Peyer's patch (tissue), 4 donors: ENCODE measurements around the gene KRTAP9-2. TPM values are rescaled to one million over a fixed set of nuclear protein-coding genes. Genes with fewer than 3 reads are reported as not detected.

ENCODE experiments used
- DNase-seq, 3 donors: peaks; one replicate each; pipeline ENCODE4 v3.0.0-alpha.2; 2017 to 2019
- H3K27ac ChIP-seq, 4 donors: fragments of 200-600 bp; sonication (generic); one replicate each; pipeline ENCODE4 v1.5.1; 2016 to 2019
- H3K27me3 ChIP-seq, 2 donors: fragments of 200-600 bp; sonication (generic); one replicate each; pipeline ENCODE4 v1.5.1; 2019
- H3K36me3 ChIP-seq, 3 donors: fragments of 200-600 bp; sonication (generic); one replicate each; pipeline ENCODE4 v1.5.1; 2016 to 2019
- H3K4me1 ChIP-seq, 4 donors: fragments of 200-600 bp; sonication (generic); one replicate each; pipeline ENCODE4 v1.5.1; 2016 to 2019
- H3K4me3 ChIP-seq, 4 donors: fragments of 200-600 bp; sonication (generic); 1 replicate in 3 of 4; 2 replicates in 1 of 4; pipeline ENCODE4 v1.5.1; 2016 to 2019; ENCODE audit warnings: mild to moderate bottlenecking in 1 of 4
- H3K9me3 ChIP-seq, 4 donors: fragments of 200-600 bp; sonication (generic); one replicate each; pipeline ENCODE4 v1.5.1; 2016 to 2019; ENCODE audit warnings: mild to moderate bottlenecking in 1 of 4
- POLR2A ChIP-seq, 2 donors: fragments of 450-650 bp; IDR thresholded peaks; one replicate each; pipeline ENCODE4 v1.5.1; 2017; ENCODE audit warnings: antibody characterized with exemption in 2 of 2, mild to moderate bottlenecking in 2 of 2, moderate library complexity in 2 of 2
- total RNA-seq, 4 donors: library from RNA; depleted of rRNA; stranded (reverse); fragments of >200 nt; gene quantifications; one replicate each; pipeline ENCODE4 v1.1.0, GENCODE V29; 2016
- TF ChIP-seq, protein P1 (sequence below), 6 experiments: fragments of 450-650 bp in 4 of 6; fragments of 200-600 bp in 2 of 6; sonication (generic) in 1 of 6; IDR thresholded peaks; one replicate each; pipeline ENCODE4 v1.5.1; 2017 to 2019; ENCODE audit warnings: antibody characterized with exemption in 6 of 6, mild to moderate bottlenecking in 3 of 6, moderate library complexity in 1 of 6

KRTAP9-2 gene
- total RNA-seq, 4 donors from 2014 or later: not detected

DNA sequence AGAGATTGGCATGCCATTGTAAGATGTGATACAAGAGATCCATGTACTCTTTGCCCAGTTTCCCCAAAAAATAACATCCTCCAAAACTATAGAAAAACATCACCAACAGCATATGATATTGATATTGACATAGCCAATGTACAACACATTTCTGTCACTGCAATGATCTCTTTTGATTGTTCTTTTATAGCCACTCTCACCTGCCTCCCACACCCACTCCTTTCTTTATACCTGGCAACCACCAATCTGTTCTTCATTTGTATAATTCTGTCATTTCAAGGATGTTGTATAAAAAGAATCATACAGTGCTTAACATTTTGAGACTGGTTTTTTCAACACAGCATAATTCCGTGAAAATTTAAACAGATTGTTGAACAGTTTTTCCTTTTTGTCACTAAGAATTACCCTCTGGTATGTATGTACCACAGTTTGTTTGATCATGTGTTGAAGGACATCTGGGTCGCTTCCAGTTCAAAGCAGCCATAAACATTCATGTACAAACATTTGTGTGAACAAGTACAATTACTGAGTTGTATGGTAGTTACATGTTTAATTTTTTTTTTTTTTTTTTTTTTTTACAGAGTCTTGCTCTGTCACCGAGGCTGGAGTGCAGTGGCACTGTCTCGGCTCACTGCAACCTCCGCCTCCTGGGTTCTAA lies 26.9 kb upstream of the KRTAP9-2 start:
- Histone ChIP-seq H3K4me1 (no peaks in the 10 kb centered on the region), H3K27me3 (no peaks in the 10 kb centered on the region), H3K36me3 (no peaks in the 10 kb centered on the region), H3K27ac (no peak overlapping the region), H3K9me3 (no peaks in the 10 kb centered on the region), H3K4me3 (no peak overlapping the region)
- no peak for TF ChIP-seq POLR2A (IDR thresholded peaks at IDR 0.05)
- TF ChIP-seq, protein P1, sequence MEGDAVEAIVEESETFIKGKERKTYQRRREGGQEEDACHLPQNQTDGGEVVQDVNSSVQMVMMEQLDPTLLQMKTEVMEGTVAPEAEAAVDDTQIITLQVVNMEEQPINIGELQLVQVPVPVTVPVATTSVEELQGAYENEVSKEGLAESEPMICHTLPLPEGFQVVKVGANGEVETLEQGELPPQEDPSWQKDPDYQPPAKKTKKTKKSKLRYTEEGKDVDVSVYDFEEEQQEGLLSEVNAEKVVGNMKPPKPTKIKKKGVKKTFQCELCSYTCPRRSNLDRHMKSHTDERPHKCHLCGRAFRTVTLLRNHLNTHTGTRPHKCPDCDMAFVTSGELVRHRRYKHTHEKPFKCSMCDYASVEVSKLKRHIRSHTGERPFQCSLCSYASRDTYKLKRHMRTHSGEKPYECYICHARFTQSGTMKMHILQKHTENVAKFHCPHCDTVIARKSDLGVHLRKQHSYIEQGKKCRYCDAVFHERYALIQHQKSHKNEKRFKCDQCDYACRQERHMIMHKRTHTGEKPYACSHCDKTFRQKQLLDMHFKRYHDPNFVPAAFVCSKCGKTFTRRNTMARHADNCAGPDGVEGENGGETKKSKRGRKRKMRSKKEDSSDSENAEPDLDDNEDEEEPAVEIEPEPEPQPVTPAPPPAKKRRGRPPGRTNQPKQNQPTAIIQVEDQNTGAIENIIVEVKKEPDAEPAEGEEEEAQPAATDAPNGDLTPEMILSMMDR (IDR thresholded peaks at IDR 0.05): no peak
- no peak for DNase-seq

DNA sequence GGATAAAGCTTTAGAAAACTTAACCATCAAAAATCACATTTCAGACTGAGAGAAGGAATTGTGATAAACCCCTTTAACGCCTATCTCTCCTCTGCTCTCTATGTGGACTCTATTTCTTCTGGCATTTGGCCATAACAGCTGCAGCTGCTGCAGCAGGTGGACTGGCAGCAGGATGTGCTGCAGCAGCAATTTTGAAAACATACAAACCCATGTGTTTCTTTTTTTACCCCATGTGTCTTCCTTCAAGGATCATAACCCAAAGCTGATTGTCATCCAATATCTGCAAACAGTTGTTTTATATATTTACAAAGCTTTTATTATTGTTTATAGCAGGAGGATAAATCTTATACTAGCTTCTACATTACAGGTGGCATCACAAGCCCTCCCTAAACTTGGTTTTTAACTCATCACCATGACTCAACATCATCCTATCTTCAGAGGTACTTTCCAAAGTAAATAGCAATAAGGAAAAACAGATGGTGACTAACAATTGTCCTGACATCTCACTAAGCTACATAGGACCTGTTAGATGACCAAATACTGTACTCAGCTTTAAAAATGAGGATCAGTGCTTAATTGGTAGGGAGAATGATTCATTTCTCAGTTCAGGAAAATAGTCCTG lies 14.5 kb upstream of the KRTAP9-2 start:
- no peaks in the 10 kb centered on the region for H3K9me3 ChIP-seq
- TF ChIP-seq, protein P1 (IDR thresholded peaks at IDR 0.05): no peak
- no peak for TF ChIP-seq POLR2A (IDR thresholded peaks at IDR 0.05)
- no peaks in the 10 kb centered on the region for H3K27me3 ChIP-seq
- no peak overlapping the region for H3K27ac ChIP-seq
- H3K4me3 ChIP-seq: no peak overlapping the region
- peak in 1 of 3 donors; percentile 51 for DNase-seq
- H3K36me3 ChIP-seq: no peaks in the 10 kb centered on the region
- no peaks in the 10 kb centered on the region for H3K4me1 ChIP-seq

DNA sequence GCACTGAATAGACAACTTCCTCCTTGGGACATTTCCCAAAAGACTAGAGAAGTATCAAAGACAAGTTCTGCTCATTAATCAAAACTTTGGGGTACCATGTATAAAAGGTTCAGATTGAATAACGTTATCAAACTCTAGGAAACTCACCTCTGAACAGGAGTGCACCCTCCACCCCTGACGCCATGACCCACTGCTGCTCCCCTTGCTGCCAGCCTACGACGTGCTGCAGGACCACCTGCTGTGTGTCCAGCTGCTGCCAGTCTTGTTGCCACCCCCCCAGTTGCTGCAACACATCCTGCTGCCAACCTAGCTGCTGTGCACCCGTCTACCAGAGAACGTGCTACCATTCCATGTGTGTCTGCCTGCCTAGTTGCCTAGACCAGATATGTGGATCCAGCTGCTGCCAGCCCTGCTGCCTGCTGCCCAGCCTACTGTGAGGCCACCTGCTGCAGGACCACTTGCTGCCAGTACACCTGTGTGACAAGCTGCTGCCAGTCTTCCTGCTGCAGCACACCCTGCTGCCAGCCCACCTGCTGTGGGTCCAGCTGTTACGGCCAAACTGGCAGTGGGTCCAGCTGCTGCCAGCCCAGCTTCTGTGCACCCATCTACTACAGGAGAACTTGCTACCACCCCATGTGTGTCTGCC lies 13.8 kb upstream of the KRTAP9-2 start:
- Histone ChIP-seq H3K27me3 (no peaks in the 10 kb centered on the region), H3K4me3 (no peak overlapping the region), H3K4me1 (no peaks in the 10 kb centered on the region), H3K36me3 (no peaks in the 10 kb centered on the region), H3K27ac (no peak overlapping the region), H3K9me3 (no peaks in the 10 kb centered on the region)
- TF ChIP-seq POLR2A (IDR thresholded peaks at IDR 0.05): no peak
- TF ChIP-seq, protein P1 (IDR thresholded peaks at IDR 0.05): no peak
- DNase-seq: peak in 1 of 3 donors; percentile 49

DNA sequence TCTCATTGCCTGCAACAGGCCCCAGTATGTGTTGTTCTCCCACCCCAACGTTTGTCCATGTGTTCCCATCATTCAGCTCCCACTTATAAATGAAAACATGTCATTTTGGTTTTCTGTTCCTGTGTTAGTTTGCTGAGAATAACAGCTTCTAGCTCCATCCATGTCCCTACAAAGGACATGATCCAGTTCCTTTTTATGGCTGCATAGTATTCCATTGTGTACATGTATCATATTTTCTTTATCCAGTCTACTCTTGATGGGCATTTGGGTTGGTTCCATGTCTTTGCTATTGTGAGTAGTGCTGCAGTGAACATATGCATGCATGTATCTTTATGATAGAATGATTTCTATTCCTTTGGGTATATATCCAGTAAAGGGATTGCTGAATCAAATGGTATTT lies 10.8 kb upstream of the KRTAP9-2 start:
- TF ChIP-seq, protein P1 (IDR thresholded peaks at IDR 0.05): no peak
- TF ChIP-seq POLR2A (IDR thresholded peaks at IDR 0.05): no peak
- DNase-seq: no peak
- Histone ChIP-seq H3K27me3 (no peaks in the 10 kb centered on the region), H3K4me1 (no peaks in the 10 kb centered on the region), H3K9me3 (no peaks in the 10 kb centered on the region), H3K36me3 (no peaks in the 10 kb centered on the region), H3K27ac (no peak overlapping the region), H3K4me3 (no peak overlapping the region)

DNA sequence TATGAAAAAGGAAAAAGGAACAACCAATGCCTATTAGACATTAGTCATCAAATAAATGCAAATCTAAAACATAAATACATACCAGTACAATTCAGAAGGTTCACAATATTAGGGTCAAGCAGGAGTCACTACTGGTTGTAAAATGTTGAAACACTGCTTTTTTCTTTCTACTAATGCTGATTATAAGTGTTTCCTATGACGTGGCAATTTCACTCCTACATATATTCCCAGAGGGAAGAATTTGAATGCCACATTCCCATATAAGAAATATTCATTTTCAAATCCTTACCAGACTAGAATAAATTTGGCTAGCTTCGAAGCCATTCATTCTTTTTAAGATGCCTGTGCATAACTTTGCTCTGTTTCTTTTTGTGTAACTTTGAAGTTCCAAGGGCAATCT lies 2.6 kb upstream of the KRTAP9-2 start:
- Histone ChIP-seq H3K27ac (no peak overlapping the region), H3K9me3 (no peaks in the 10 kb centered on the region), H3K27me3 (no peaks in the 10 kb centered on the region), H3K36me3 (no peaks in the 10 kb centered on the region), H3K4me1 (no peaks in the 10 kb centered on the region), H3K4me3 (no peak overlapping the region)
- no peak for DNase-seq
- TF ChIP-seq, protein P1 (IDR thresholded peaks at IDR 0.05): no peak
- TF ChIP-seq POLR2A (IDR thresholded peaks at IDR 0.05): no peak
